Osteoblast (primary cell): Measurements from ENCODE around the gene MAN1C1. TPM values are rescaled to one million over a fixed set of nuclear protein-coding genes. Genes with fewer than 3 reads are reported as not detected.

Experiments
- DNase-seq: peaks from one replicate; pipeline ENCODE4 v3.0.0; 2011; ENCODE audit warnings: low spot score, mixed read lengths; ENCODE audit not compliant: insufficient read length; ENCODE audit errors: missing footprints
- H2AFZ ChIP-seq: 2 replicates; pipeline ENCODE4 v1.6.0; 2011; ENCODE audit warnings: mild to moderate bottlenecking, low read length
- H3K27ac ChIP-seq: 2 replicates; pipeline ENCODE4 v1.5.1; 2011; ENCODE audit warnings: mild to moderate bottlenecking, low read depth, low read length, moderate library complexity
- H3K27me3 ChIP-seq: 2 replicates; pipeline ENCODE4 v1.6.0; 2012; ENCODE audit warnings: mild to moderate bottlenecking, control low read depth, inconsistent platforms, low read length, moderate library complexity; ENCODE audit not compliant: insufficient read depth
- H3K36me3 ChIP-seq: 2 replicates; pipeline ENCODE4 v1.5.1; 2011; ENCODE audit warnings: mild to moderate bottlenecking, low read length, control low read depth, moderate library complexity; ENCODE audit not compliant: insufficient read depth
- H3K4me1 ChIP-seq: 2 replicates; pipeline ENCODE4 v1.5.1; 2011; ENCODE audit warnings: mild to moderate bottlenecking, low read length, control low read depth, moderate library complexity; ENCODE audit not compliant: insufficient read depth
- H3K4me2 ChIP-seq: 2 replicates; pipeline ENCODE4 v1.6.0; 2011; ENCODE audit warnings: mild to moderate bottlenecking, low read length; ENCODE audit not compliant: insufficient read depth
- H3K4me3 ChIP-seq: fragments of 200-600 bp; sonication (generic); 3 replicates; pipeline ENCODE4 v1.5.1; 2012; ENCODE audit warnings: mild to moderate bottlenecking, low read length, inconsistent platforms; ENCODE audit not compliant: insufficient read depth
- H3K79me2 ChIP-seq: 2 replicates; pipeline ENCODE4 v1.6.0; 2012; ENCODE audit warnings: mild to moderate bottlenecking, low read length, control low read depth, inconsistent platforms; ENCODE audit not compliant: insufficient read depth
- H3K9me3 ChIP-seq: 2 replicates; pipeline ENCODE4 v1.5.1; 2011; ENCODE audit warnings: low read depth, low read length, control low read depth
- H4K20me1 ChIP-seq: 2 replicates; pipeline ENCODE4 v1.6.0; 2012; ENCODE audit warnings: mild to moderate bottlenecking, low read length, control low read depth; ENCODE audit not compliant: insufficient read depth
- total RNA-seq: library from RNA; depleted of rRNA; stranded (reverse); fragments of >200 nt; gene quantifications from 2 replicates; pipeline ENCODE4 v1.2.3, GENCODE V29; 2012
- TF ChIP-seq, protein P1 (sequence below): IDR thresholded peaks from 2 replicates; pipeline ENCODE4 v1.5.1; 2011; ENCODE audit warnings: mild to moderate bottlenecking, low read depth, low read length, moderate library complexity; ENCODE audit errors: extremely low read depth

MAN1C1 gene
- total RNA-seq, 1 donor: 16.3 TPM

DNA sequence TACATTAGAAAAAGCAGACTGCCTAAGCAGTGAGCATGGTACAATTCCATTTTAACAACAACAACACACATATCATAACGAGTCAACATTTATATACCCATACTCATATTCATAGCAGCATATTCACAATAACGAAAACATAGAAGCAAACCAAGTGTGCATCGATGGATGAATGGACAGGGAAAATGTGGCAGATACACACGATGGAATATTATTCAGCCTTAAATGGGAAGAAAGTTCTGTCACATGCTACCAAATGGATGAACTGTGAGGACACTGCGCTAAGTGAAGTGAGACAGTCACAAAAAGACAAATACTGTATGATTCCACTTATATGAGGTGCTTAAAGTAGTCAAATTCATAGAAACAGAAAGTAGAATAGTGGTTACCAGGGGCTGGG lies 9.5 kb upstream of the MAN1C1 start:
- no peaks in the 10 kb centered on the region for H3K4me1 ChIP-seq
- H3K4me3 ChIP-seq: no peak overlapping the region
- H3K27ac ChIP-seq: no peak overlapping the region
- H3K79me2 ChIP-seq: no peaks in the 10 kb centered on the region
- H3K36me3 ChIP-seq: no peaks in the 10 kb centered on the region
- H4K20me1 ChIP-seq: no peaks in the 10 kb centered on the region
- H2AFZ ChIP-seq: no peak overlapping the region
- H3K4me2 ChIP-seq: no peak overlapping the region
- no peaks in the 10 kb centered on the region for H3K9me3 ChIP-seq
- peaks cover 36% of the 10 kb centered on the region for H3K27me3 ChIP-seq
- no peak for DNase-seq
- TF ChIP-seq, protein P1, sequence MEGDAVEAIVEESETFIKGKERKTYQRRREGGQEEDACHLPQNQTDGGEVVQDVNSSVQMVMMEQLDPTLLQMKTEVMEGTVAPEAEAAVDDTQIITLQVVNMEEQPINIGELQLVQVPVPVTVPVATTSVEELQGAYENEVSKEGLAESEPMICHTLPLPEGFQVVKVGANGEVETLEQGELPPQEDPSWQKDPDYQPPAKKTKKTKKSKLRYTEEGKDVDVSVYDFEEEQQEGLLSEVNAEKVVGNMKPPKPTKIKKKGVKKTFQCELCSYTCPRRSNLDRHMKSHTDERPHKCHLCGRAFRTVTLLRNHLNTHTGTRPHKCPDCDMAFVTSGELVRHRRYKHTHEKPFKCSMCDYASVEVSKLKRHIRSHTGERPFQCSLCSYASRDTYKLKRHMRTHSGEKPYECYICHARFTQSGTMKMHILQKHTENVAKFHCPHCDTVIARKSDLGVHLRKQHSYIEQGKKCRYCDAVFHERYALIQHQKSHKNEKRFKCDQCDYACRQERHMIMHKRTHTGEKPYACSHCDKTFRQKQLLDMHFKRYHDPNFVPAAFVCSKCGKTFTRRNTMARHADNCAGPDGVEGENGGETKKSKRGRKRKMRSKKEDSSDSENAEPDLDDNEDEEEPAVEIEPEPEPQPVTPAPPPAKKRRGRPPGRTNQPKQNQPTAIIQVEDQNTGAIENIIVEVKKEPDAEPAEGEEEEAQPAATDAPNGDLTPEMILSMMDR: no peak

DNA sequence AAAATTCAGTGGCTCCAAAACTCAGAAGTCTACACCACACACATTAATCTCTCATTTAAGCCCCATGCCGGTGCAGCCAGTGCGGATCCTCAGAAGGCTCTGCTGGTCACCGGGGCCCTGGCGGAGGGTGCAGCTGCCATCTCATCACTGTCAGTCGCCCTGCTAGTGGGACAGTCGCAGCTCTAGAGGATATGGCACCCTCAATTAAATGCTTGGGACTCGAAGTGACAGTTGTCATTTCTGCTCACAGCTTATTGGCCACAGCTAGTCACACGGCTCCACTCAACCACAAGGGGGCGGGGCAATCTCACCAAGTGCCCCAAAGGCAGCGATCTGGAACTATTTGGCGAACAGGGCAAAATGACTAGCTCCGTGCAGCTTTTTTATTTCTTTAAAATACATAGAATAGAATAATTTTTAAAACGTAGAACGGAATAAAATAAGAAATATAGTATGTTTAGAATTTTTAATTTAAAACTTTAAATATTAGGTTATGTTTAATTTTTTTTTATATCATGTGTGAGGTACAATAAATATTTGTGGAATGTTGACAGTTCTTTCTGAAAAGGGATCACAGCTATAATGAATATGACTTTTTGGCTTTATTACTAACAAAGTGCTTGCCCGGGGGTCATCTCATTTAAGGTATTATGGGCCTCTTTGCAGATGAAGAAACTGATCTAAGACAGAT lies 8.0 kb upstream of the MAN1C1 start:
- peak overlapping the region; percentile 76 for H2AFZ ChIP-seq
- no peak overlapping the region for H3K27ac ChIP-seq
- H3K9me3 ChIP-seq: no peaks in the 10 kb centered on the region
- H3K4me2 ChIP-seq: peak overlapping the region; percentile 84
- H4K20me1 ChIP-seq: no peaks in the 10 kb centered on the region
- TF ChIP-seq, protein P1: peak; percentile 59
- H3K4me3 ChIP-seq: peak overlapping the region; percentile 49
- no peaks in the 10 kb centered on the region for H3K79me2 ChIP-seq
- H3K36me3 ChIP-seq: no peaks in the 10 kb centered on the region
- H3K4me1 ChIP-seq: no peaks in the 10 kb centered on the region
- peak; percentile 97 for DNase-seq
- peaks cover 50% of the 10 kb centered on the region for H3K27me3 ChIP-seq

DNA sequence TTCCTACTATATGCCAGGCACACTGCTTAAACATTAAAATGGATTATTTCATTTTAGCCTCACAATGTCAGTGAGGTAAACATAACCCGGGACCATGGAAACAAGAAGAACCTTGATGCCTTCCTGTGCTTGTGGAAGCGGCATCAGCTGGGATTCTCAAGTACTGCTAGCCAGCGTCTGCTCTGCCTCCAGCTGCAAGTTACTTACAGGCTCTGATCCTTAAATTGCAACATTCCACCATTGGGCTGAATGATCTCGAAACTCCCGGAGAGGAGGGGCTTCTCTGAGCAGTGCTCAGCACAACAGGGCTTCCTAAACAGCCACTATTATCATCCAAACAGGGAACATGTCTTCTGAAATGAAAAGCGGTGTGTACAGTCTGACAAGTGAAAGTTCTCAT lies 6.7 kb upstream of the MAN1C1 start:
- H2AFZ ChIP-seq: no peak overlapping the region
- peaks cover 54% of the 10 kb centered on the region for H3K27me3 ChIP-seq
- TF ChIP-seq, protein P1: no peak
- no peak for DNase-seq
- no peaks in the 10 kb centered on the region for H4K20me1 ChIP-seq
- no peaks in the 10 kb centered on the region for H3K36me3 ChIP-seq
- no peak overlapping the region for H3K27ac ChIP-seq
- H3K79me2 ChIP-seq: no peaks in the 10 kb centered on the region
- no peak overlapping the region for H3K4me2 ChIP-seq
- H3K4me1 ChIP-seq: no peaks in the 10 kb centered on the region
- no peaks in the 10 kb centered on the region for H3K9me3 ChIP-seq
- no peak overlapping the region for H3K4me3 ChIP-seq

DNA sequence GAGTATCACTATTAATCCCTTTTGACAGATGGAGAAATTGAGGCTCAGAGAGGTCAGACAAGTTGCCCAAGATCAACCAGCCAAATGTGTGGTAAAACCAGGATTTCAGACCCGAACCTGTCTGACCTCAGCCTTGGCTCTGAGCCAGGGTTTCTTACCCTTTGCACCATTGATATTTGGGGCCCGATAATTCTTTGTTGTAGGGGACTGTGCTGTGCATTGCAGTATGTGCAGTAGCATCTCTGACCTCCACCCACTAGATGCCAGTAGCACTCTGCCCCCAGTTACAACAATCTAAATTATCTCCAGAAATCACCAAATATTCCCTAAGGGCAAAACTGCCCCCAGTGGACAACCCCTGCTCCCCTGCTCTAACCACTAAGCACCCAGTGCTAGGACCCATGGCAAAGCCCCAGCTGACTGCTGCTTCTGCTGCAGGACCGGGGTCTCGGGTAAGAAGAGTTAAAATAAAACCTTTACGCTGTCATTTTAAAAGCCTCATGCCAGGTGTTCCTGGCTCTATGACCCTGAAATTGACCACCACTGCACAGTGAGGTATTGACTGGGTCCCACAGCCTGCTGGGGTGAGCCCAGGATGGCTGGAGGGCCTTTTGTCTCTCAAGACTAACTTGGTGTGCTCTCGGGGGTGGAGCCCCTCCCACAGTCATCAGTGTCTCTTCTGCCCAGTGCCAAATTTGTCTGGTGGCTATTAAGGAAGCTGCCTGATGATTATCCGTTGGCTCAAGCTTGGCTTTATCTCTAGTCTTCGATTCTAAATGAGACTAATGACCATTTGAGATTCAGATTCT lies 5.6 kb upstream of the MAN1C1 start:
- TF ChIP-seq, protein P1: peak; percentile 59
- peaks cover 4% of the 10 kb centered on the region for H3K4me1 ChIP-seq
- no peaks in the 10 kb centered on the region for H3K9me3 ChIP-seq
- H4K20me1 ChIP-seq: no peaks in the 10 kb centered on the region
- H3K27ac ChIP-seq: no peak overlapping the region
- peaks cover 51% of the 10 kb centered on the region for H3K27me3 ChIP-seq
- H3K36me3 ChIP-seq: no peaks in the 10 kb centered on the region
- H3K79me2 ChIP-seq: no peaks in the 10 kb centered on the region
- no peak overlapping the region for H3K4me3 ChIP-seq
- H2AFZ ChIP-seq: no peak overlapping the region
- no peak for DNase-seq
- H3K4me2 ChIP-seq: no peak overlapping the region
